ENCODE data around the gene CCT3. TPM values are rescaled to one million over a fixed set of nuclear protein-coding genes. Genes with fewer than 3 reads are reported as not detected.

Gene CCT3
- total RNA-seq, 1 experiment from 2014 or later, result 472 TPM

GRCh38 chr1:156282479-156283222 is 55.4 kb downstream of the CCT3 start, which contains the start of gene SMG5:
SMG5 (minus strand) TSS chr1:156282825; CDS start chr1:156282680, 145 bp downstream.
- peak; percentile 94 for DNase-seq (ENCODE audit: low read depth)

DNA sequence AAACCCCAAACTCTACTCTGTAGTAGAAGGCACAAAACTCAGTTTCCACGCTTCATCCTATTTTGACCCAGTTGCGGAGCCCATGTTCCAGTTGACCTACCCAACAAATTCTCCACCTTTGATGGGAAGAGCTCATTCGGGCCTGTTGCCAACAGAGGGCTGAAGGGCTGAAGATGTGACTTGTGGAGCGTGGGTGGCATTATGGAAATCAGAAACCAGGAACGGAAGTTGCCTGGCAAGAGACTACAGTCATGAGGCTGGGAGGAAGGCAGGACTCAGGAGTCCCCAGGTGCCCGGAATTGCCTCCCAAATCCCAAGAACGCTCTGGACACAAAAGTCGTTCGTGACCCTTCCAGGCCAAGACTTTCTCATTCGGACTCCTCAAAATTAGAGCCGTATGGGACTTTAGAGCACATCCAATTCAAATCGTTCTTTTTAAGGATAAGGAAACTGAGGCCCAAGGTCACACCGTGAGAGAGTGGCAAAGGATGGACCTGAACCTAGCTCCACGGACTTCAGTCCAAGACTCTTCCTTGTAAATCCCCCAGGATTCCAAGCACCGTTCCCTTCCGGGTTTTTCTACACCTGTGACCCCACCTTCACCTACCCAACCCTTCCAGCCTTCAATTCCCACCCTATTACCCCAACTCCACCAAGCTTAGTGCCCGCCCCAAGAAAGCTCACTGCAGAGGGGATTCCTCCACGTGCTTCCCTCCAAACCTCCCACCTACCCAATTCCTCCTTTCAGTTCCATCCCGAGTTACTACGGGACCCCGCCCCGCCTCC is 56.2 kb downstream of the CCT3 start:
- no peak for DNase-seq (ENCODE audit: low read depth)

DNA sequence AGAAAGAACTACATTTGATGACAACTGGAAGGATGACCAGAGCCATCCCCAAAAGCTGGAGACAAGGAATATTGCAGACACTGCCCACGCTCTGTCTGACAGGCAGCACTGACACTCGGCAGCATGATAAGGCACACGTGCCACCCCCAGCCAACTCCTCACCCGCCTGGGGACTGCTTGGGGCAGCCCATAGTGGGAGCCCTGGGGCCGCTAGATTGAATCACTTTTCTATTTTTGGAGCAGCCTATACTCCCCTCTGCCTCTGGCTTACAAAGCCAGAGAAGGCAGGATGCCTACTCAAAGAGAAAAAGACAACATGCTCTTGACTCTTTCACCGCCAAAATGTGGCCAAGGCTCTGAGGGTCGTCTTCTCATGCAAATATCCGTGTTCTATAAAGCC is 56.8 kb downstream of the CCT3 start:
- DNase-seq (ENCODE audit: low read depth), result peak; percentile 66

GRCh38 chr1:156279837-156280236 is 58.3 kb downstream of the CCT3 start:
- no peak for DNase-seq (ENCODE audit: low read depth)

GRCh38 chr1:156276966-156277381 is 61.1 kb downstream of the CCT3 start:
- no peak for DNase-seq (ENCODE audit: low read depth)

- no peak for DNase-seq (ENCODE audit: low read depth)
These were observed 61.6 kb downstream of the CCT3 start for GRCh38 chr1:156276532-156276931.

DNA sequence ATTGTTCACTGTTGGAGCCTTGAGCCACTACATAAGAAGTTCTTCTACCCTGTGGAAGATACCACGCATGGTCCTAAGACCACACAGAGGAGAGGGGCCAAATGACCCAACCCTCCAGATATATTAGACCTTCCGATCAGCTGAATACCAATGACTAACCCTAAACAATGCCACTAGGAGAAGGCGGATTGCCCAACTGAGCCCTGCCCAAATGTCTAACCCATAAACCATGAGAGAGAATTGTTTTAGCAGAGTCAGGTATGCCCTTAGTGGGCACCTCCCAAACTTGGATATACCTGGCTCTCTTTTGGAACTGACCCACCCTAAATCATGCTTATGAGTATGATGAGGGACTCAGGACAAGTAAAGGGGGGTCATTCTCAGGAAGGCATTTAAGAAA is 67.8 kb downstream of the CCT3 start:
- no peak for DNase-seq (ENCODE audit: low read depth)

GRCh38 chr1:156268336-156268735 is 69.8 kb downstream of the CCT3 start:
- DNase-seq (ENCODE audit: low read depth), result no peak

DNA sequence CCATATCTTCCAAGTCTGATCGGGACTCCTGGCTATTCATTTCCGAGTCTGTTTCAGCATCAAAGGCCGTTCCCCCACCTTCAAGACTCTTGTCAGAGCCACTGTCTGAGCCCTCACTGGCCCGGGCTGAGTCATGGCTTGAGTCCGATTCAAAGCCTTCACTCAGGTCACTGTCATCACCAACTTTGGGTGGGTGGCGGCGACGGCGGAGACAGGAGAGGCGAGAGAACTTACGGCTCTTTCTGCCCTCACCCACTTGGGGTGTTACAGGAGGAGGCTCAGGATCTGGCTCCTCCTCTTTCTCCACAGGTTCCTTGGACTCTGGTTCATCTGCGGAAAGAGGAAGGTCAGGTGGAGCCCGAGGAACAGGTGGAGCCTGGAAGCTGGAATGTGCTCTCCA is 72.0 kb downstream of the CCT3 start:
- no peak for DNase-seq (ENCODE audit: low read depth)

DNA sequence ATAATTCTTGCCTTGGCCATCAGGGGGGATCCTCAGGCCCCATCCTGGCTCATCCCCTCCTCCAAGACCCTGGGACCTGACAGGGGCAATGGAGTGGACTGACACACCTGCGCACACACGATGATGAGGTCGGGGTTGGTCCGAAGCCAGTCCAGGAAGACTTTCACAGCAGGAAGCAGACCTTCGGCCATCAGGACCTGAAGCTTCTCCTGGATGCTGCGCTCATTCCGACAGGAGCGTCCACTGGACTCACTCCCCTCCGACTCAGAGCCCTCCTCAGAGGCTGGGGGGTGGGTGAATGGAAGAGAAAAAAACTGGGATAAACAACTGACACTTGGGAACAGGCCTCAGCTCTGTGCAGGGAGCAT is 74.8 kb downstream of the CCT3 start:
- no peak for DNase-seq (ENCODE audit: low read depth)

- peak; percentile 82 for DNase-seq (ENCODE audit: low read depth)
These were observed 75.4 kb downstream of the CCT3 start for GRCh38 chr1:156262461-156263287.

- DNase-seq (ENCODE audit: low read depth), result no peak
These were observed 77.2 kb downstream of the CCT3 start for GRCh38 chr1:156260896-156261295.

GRCh38 chr1:156259805-156260204 is 78.3 kb downstream of the CCT3 start:
- DNase-seq (ENCODE audit: low read depth), result no peak

Other genes starting within 250 kb of the CCT3 start
- 835 and 846 TPM in 2 replicates for gene LMNA, start 223.6 kb downstream of the CCT3 start, total RNA-seq (2014; rRNA removed; shearing (Covaris generic))
- gene SEMA4A, start 184.7 kb downstream of the CCT3 start, total RNA-seq (2014; rRNA removed; shearing (Covaris generic)), result not detected in 2 replicates
- 21.4 and 28.6 TPM in 2 replicates for gene SLC25A44, start 144.2 kb downstream of the CCT3 start, total RNA-seq (2014; rRNA removed; shearing (Covaris generic))
- 49.4 and 71.6 TPM in 2 replicates for gene PMF1, start 125.3 kb downstream of the CCT3 start, total RNA-seq (2014; rRNA removed; shearing (Covaris generic))
- 2.3 TPM in 1 of 2 replicates, not detected in the other for gene BGLAP, start 96.1 kb downstream of the CCT3 start, total RNA-seq (2014; rRNA removed; shearing (Covaris generic))
- 0.40 and 0.47 TPM in 2 replicates for gene PAQR6, start 90.2 kb downstream of the CCT3 start, total RNA-seq (2014; rRNA removed; shearing (Covaris generic))
- 94.1 and 95.9 TPM in 2 replicates for gene SMG5, start 55.5 kb downstream of the CCT3 start, total RNA-seq (2014; rRNA removed; shearing (Covaris generic))
- 2.2 and 2.7 TPM in 2 replicates for gene TMEM79, start 54.0 kb downstream of the CCT3 start, total RNA-seq (2014; rRNA removed; shearing (Covaris generic))
- gene GLMP, start 42.6 kb downstream of the CCT3 start, total RNA-seq (2014; rRNA removed; shearing (Covaris generic)), result 49.0 and 62.7 TPM in 2 replicates
- not detected in 2 replicates for gene VHLL, start 39.0 kb downstream of the CCT3 start, total RNA-seq (2014; rRNA removed; shearing (Covaris generic))
- gene TSACC, start 234 bp upstream of the CCT3 start, total RNA-seq (2014; rRNA removed; shearing (Covaris generic)), result 0.70 and 0.87 TPM in 2 replicates
- gene RHBG, start 30.9 kb upstream of the CCT3 start, total RNA-seq (2014; rRNA removed; shearing (Covaris generic)), result not detected in 2 replicates
- 21.6 and 27.9 TPM in 2 replicates for gene MEF2D, start 162.5 kb upstream of the CCT3 start, total RNA-seq (2014; rRNA removed; shearing (Covaris generic))
- gene IQGAP3, start 234.3 kb upstream of the CCT3 start, total RNA-seq (2014; rRNA removed; shearing (Covaris generic)), result 39.5 and 41.8 TPM in 2 replicates
- gene TTC24, start 241.4 kb upstream of the CCT3 start, total RNA-seq (2014; rRNA removed; shearing (Covaris generic)), result not detected in 2 replicates

Data from HT1080 (cell line).